Esophagus muscularis mucosa (tissue), 4 donors: ENCODE data around the gene THSD4. TPM values are rescaled to one million over a fixed set of nuclear protein-coding genes. Genes with fewer than 3 reads are reported as not detected.

ENCODE experiments used
- DNase-seq: peaks from one replicate; pipeline ENCODE4 v3.0.0-alpha.2; 2017; ENCODE audit errors: extremely low spot score
- H3K27ac ChIP-seq, 4 donors: fragments of 200-600 bp; sonication (generic); replicated peaks in 1 of 4; 1 replicate in 3 of 4; 2 replicates in 1 of 4; pipeline ENCODE4 v1.5.1; 2016 to 2019; ENCODE audit warnings: mild to moderate bottlenecking in 1 of 4
- H3K27me3 ChIP-seq, 4 donors: fragments of 200-600 bp; sonication (generic); one replicate each; pipeline versions ENCODE4 v1.5.1 to v1.6.0; 2016 to 2019
- H3K36me3 ChIP-seq, 4 donors: fragments of 200-600 bp; sonication (generic); one replicate each; pipeline ENCODE4 v1.5.1; 2016 to 2019
- H3K4me1 ChIP-seq, 4 donors: fragments of 200-600 bp; sonication (generic); one replicate each; pipeline ENCODE4 v1.5.1; 2016 to 2019
- H3K4me3 ChIP-seq, 4 donors: fragments of 200-600 bp; sonication (generic); 1 replicate in 2 of 4; 2 replicates in 2 of 4; pipeline ENCODE4 v1.5.1; 2016 to 2019; ENCODE audit warnings: mild to moderate bottlenecking in 4 of 4, moderate library complexity in 1 of 4
- H3K9me3 ChIP-seq, 4 donors: fragments of 200-600 bp; sonication (generic); 1 replicate in 3 of 4; 2 replicates in 1 of 4; pipeline ENCODE4 v1.5.1; 2016 to 2019
- CTCF ChIP-seq, 3 experiments: fragments of 200-600 bp in 2 of 3; fragments of 450-650 bp in 1 of 3; sonication (generic) in 2 of 3; IDR thresholded peaks; one replicate each; pipeline ENCODE4 v1.5.1; 2017 to 2019; ENCODE audit warnings: antibody characterized with exemption in 3 of 3, mild to moderate bottlenecking in 2 of 3, moderate library complexity in 1 of 3
- EP300 ChIP-seq: sonication (generic); formaldehyde crosslinking; IDR thresholded peaks from one replicate; pipeline ENCODE4 v1.6.1; 2017; ENCODE audit warnings: antibody characterized with exemption
- POLR2A ChIP-seq: fragments of 450-650 bp; IDR thresholded peaks from one replicate; pipeline ENCODE4 v1.6.1; 2017; ENCODE audit warnings: antibody characterized with exemption, moderate library complexity, mild to moderate bottlenecking, low read depth
- POLR2AphosphoS5 ChIP-seq, 2 donors: sonication (generic); formaldehyde crosslinking; IDR thresholded peaks; one replicate each; pipeline ENCODE4 v1.6.1; 2017; ENCODE audit warnings: antibody characterized with exemption in 2 of 2
- WGBS: methylation state at CpG from one replicate; pipeline ENCODE4 v1.1.5; 2018; 5-methylcytosine and 5-hydroxymethylcytosine counted together
- intact Hi-C: fragments of 100-400 bp; cut with DNase I; formaldehyde crosslinking; loops from one replicate; pipeline ENCODE4 v1.15.1; 2023
- total RNA-seq, 4 donors: library from RNA; depleted of rRNA; stranded (reverse); fragments of >200 nt; gene quantifications; one replicate each; pipeline versions ENCODE4 v1.1.0 to v1.2.1, GENCODE V29; 2016

Gene THSD4
- total RNA-seq, 4 donors from 2014 or later: 3.2 to 6.6 (median 5.6) TPM

DNA sequence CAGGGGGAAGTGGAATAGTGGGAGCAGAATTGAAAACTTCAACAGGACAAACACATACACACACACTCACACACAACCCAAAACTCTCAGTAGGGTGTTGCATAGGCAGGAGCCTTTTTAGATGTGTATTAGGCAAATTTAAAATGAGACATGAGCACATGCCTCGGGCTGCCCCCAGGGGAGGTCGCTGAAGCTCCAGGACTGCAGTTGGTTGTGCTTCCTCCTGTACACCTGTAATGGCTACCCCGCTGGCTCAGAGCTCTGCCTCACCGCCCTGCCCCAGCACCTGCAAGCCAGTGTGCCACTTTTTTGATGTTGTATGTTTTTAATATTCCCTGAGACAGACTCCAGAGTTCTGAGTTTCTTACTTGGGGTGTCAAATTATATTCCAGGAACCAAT lies 391.7 kb downstream of the THSD4 start:
- Histone ChIP-seq H3K36me3 (no peaks in the 10 kb centered on the region), H3K4me3 (no peak overlapping the region), H3K27me3 (no peaks in the 10 kb centered on the region), H3K4me1 (peaks cover 0 to 5% (median 3%) of the 10 kb centered on the region in 4 donors), H3K27ac (no peak overlapping the region), H3K9me3 (no peaks in the 10 kb centered on the region)
- TF ChIP-seq EP300: no peak
- TF ChIP-seq POLR2A: no peak
- TF ChIP-seq CTCF (IDR thresholded peaks at IDR 0.05): no peak
- TF ChIP-seq POLR2AphosphoS5 (IDR thresholded peaks at IDR 0.05): no peak
- intact Hi-C loops: no loop called here
- 91% methylated on average over 3 of the region's 4 CpGs for WGBS
- no peak for DNase-seq

GRCh38 chr15:71508081-71508682 lies 392.9 kb downstream of the THSD4 start:
- H3K9me3 ChIP-seq: no peaks in the 10 kb centered on the region
- H3K27ac ChIP-seq: no peak overlapping the region
- H3K4me3 ChIP-seq: no peak overlapping the region
- no peaks in the 10 kb centered on the region for H3K4me1 ChIP-seq
- no peaks in the 10 kb centered on the region for H3K36me3 ChIP-seq
- WGBS: 91% methylated on average over 4 of the region's 4 CpGs
- no peak for DNase-seq
- H3K27me3 ChIP-seq: no peaks in the 10 kb centered on the region
- TF ChIP-seq POLR2A (no peak), CTCF (IDR thresholded peaks at IDR 0.05) (no peak), EP300 (no peak), POLR2AphosphoS5 (IDR thresholded peaks at IDR 0.05) (no peak)
- intact Hi-C loops: no loop called here

GRCh38 chr15:71509139-71509538 lies 393.9 kb downstream of the THSD4 start:
- WGBS: 91% methylated on average over 1 of the region's 1 CpG
- DNase-seq: no peak
- no peaks in the 10 kb centered on the region for H3K27me3 ChIP-seq
- no peak overlapping the region for H3K4me3 ChIP-seq
- H3K9me3 ChIP-seq: no peaks in the 10 kb centered on the region
- TF ChIP-seq EP300 (no peak), POLR2A (no peak), CTCF (IDR thresholded peaks at IDR 0.05) (no peak), POLR2AphosphoS5 (IDR thresholded peaks at IDR 0.05) (no peak)
- no peaks in the 10 kb centered on the region for H3K36me3 ChIP-seq
- H3K27ac ChIP-seq: no peak overlapping the region
- intact Hi-C loops: no loop called here
- H3K4me1 ChIP-seq: no peaks in the 10 kb centered on the region

- Histone ChIP-seq H3K4me3 (no peak overlapping the region), H3K4me1 (peaks cover 0 to 5% (median 0%) of the 10 kb centered on the region in 4 donors), H3K27me3 (no peaks in the 10 kb centered on the region), H3K9me3 (no peaks in the 10 kb centered on the region), H3K36me3 (no peaks in the 10 kb centered on the region), H3K27ac (no peak overlapping the region)
- 82% methylated on average over 6 of the region's 6 CpGs for WGBS
- intact Hi-C loops: no loop called here
- TF ChIP-seq POLR2AphosphoS5 (IDR thresholded peaks at IDR 0.05) (no peak), EP300 (no peak), POLR2A (no peak), CTCF (IDR thresholded peaks at IDR 0.05) (no peak)
- DNase-seq: no peak
Measured at GRCh38 chr15:71510763-71511162, 395.5 kb downstream of the THSD4 start.
